ENCODE data around the gene NUB1.
A peak's percentile ranks its signal among the peaks of the same experiment; 100 is the strongest.

Gene NUB1

DNA sequence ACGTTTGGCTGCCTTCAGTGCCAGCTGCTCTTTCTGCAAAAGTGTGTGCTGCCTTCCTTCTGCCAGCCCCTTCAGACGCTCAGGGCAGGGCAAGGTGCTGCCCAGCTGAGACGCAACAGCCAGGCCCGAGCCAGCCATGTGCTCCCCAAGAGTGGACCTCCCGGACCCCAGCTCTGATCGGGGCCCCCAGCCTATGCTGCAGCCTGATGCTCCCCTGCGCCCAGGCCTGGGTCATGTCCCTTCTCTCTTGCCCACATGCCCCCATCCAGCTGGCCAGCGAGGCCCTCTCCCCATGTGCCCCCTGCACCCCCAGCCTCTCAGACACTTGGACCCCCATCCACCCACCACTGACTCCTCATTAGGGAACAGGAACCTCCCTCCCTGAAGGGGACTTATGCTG is 50.4 kb downstream of the NUB1 start:
- DNase-seq = no peak

DNA sequence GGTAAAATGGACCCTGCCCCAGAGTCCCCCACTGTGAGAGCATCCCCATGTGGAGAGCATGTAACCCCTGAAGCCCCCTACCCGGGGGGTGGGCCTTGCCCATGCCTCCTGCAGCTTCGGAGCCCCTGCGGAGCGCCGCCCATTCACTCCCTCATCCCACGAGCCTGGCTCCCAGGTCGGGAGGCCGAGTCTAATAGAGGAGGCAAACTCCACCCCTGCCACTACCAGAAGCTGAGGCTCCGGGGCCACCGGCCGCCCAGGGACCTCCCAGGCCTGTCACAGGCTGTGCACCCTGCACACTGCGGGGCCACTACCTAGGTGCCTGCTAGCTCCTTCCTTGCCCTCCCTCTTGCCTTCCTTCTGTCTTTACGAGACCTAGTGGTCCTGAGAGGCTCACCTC is 50.8 kb downstream of the NUB1 start:
- DNase-seq = no peak

DNA sequence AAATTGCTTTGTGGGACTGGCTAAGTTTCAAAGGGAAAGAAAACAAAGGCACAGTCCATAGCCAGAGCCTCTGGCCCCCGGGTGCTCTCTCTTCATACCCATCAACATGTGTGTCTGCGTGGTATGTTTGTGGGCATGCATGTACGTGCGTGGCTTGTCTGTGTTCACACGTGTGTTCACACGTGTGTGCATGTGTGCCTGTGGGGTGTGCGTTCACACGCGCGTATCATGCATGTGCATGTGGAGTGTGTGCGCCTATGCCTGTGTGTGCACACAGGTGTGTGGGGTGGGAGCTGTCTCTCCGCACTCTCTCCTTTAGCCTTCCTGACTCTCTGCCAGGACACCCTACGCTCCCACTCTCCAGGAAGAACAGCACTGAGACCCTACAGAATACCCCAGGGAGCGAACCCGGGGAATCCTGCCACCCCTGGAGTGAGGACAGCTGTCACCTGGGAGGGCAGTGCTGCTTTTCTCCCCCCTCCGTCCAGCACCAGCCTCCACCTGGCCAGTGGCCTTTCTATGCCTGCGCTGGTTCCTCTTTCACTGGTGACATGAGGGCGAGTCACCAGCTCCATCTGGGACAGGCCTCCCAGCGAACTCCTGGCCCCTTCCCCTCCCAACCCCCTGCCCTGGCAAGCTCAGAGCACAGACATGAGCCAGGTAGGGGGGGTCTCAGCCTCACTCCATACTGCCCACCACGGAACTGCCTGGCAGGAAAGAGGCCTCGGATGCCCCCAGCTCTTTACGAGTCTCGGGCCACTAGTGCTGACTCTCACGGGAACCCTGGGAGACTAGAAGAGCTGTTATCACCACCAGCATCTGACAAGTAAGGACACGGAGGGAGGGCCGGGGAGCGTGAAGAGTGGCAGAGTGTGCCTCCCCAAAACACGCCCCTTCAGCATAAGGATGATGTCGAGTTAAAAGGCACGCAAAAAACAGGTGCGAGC is 51.7 kb downstream of the NUB1 start:
- no peak for DNase-seq

DNA sequence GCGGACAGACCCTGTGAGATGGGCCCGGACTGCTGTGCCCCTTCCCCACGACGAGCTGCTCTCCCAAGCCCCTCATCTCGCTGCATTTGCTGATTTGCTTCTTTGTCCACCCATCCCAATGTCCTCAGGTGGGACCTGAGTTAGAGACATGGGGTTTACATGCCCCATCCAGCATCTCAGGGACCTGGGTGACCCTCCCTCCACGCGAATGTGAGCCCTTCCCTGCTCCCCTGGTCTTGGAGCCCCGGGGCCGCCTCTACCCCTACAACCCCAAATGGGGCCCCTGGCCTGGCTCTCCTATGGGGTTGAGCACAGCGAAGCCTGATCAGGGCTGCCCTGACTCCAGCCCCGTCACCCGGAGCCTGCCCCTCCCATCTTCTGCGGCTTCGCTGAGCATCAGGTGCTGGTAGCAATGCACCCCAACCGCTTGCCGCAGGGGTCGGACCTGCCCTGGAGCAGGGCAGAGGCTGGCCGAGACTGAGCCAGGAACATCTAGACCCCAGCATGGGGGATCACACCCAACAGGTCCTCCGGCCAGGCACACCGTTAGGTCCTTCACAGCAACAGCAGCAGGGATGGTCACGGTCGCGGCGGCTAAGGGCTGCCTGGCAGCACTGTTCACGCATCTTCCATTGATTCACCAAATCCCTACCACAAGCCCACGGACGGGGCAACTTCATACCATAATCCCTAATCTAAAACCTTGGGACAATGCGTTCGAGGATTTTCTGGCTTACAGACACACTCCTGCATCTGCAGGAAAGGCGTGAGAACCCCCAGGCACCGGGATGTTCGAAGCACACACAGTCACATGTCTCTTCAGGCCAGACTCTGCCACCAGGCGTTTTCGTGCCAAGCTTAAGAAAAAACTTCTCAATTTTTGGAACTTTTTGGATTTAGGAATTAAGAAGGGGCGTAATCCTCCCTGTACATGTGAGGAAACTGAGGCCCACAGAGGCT is 52.7 kb downstream of the NUB1 start:
- no peak for DNase-seq

DNA sequence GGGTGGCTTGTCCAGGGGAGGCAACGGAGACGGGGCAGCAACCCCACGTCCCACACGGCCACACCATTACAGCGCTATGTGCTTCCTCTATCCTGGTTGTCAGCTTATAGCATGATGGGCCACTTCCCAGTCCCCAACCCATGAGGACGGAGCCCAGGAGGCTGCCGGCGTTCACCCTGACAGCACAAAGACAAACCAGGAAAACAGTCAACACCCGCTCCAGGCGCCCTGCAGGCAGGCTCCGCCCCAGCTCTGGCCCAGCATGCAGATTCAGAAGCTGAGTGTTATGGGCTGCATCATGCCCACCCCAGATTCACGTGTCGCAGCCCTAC is 53.4 kb downstream of the NUB1 start:
- no peak for DNase-seq

DNA sequence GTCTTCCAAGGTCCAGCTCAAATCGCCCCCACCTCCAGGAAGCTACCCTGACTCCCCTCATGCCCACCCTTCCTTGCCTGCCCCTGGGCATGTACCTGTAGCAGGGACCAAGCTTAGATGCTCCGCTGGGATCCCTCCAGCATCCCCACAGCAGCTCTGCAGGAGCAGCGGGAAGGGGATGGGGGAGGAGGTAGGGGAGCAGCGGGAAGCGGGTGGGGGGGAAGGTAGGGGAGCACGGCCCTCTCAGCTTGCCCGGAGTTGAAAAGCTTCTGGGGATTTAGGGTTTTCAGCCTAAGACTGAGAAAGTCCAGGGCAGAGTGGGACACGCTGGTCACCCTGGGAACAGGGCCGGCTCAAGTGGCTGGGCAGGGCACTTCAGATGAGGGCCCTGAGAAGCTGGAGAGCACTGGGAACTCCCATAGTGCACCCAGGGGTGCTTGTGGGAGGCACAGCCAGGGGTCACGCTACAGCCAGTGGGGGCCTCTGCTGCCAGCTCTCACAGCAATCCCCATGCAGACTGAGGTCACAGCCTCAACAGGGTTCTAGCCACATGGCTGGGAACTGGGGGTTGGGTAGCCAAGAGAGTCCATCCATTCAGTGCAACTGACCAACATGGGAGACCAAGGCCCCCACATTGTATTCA is 54.8 kb downstream of the NUB1 start:
- no peak for DNase-seq

DNA sequence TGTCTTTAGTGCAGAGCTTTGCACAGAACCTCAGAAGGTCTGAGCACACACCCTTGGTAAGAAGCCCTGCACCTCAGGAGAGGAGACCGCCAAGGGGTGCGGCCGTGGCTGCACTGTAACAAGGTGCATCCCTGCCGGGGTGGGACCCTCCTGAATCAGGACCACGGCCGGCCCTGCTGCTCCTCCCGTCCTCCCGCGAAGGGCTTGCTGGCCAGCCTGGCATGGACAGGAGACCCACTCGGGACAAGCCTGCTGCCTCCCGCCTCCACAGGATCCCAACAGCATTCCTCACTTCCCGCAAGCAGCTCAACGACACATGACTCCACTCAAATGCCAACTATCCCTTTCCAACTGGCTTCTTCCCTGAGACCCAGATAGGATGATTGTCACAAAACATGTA is 55.4 kb downstream of the NUB1 start:
- no peak for DNase-seq

DNA sequence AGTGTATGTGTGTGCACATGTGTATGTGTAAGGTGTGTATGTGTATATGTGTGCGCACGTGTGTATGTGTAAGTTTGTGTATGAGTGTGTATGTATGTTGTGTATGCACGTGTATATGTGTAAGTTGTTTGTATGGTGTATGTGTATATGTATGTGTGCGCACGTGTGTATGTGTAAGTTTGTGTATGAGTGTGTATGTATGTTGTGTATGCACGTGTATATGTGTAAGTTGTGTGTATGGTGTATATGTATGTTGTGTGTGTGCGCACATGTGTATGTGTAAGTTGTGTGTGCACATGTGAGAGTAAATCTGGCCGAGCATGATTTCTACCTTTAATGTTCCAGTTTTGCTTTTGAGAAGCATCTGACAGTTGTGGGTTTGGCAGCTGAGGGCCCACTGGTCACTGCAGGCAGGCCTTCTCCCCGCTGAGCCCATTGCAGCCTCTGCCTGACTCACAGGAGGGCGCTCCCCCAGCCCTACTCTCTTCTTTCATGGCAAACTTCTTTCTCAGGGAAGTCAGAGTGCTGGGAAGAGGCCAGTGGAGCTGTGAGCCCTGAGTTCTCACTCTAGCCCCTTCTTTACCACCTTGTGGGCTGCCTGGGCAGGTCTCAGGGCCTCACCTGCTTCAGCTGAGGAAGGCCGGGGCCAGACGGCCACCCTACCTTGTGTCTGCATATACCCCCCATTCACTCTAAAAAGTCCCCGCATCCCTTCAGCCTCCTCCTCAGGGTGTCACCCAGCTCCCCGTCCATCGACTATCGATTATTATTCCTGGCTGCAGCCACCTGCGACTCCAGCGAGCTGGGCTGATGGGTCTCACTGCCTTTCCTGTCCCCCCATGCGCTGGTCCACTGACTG is 57.1 kb downstream of the NUB1 start:
- no peak for DNase-seq

DNA sequence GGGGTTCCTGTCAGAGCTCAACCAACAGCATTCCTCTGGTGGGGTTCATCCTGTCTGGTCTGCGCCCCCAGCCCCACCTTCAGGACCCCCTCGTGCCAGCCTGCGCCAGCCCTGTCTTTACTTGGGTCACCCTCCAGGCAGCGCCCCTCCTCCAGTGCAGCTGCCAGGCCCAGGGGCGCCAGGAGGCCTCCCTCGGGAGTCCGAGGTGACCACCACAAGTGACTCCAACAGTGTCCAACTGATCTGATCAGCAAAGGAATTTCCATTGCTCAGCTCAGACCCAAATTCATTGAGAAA is 57.6 kb downstream of the NUB1 start:
- DNase-seq = no peak

DNA sequence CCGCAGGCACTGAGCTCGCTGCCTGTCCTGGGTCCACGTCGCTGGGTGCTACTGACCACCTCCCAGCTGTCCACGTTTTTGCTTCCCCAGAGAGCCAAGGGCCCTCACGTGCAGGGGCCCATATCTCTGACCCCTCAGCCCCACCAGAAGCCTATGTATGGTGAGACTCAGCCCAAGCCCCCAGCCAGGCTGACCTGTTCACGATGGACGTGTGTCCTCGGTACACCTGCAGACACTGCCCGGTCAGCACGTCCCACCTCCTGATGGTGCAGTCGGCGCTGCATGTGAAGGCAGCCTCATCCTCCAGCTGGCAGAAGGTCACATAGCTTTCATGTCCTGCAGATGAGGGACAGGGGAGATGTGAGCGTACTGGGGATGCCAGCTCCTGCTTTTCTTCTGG is 58.3 kb downstream of the NUB1 start:
- no peak for DNase-seq

DNA sequence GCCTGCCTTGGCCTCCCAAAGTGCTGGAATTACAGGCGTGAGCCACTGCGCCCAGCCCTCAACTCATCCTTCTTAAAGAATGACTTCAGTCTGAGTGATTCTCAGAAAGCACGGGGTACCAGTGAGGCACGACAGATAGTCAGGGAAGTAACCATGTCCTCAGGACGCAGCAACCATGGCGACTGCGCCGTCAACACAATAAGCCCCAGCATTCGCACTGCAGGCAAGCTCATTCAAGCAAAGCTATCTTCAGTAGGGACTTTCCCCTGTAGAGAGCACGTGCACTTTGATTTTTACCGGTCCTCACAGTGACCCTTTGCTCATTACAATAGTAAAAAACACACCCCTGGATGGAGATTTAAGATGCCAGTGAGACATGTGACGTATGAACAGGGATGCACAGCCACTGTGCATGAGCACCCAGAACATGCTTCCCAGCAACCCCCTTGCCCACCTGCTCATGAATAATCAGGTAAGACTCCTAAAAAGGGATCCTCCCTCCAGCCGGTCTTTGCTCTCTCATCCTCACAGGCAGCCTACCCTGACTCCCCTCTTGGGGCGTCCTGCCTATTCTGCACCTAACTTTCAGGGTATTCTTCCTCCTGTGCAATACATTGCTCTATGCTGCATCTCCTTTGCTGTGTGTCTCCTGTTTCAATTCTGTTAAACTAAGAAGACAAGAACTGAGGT is 59.2 kb downstream of the NUB1 start:
- peak; percentile 17 for DNase-seq

DNA sequence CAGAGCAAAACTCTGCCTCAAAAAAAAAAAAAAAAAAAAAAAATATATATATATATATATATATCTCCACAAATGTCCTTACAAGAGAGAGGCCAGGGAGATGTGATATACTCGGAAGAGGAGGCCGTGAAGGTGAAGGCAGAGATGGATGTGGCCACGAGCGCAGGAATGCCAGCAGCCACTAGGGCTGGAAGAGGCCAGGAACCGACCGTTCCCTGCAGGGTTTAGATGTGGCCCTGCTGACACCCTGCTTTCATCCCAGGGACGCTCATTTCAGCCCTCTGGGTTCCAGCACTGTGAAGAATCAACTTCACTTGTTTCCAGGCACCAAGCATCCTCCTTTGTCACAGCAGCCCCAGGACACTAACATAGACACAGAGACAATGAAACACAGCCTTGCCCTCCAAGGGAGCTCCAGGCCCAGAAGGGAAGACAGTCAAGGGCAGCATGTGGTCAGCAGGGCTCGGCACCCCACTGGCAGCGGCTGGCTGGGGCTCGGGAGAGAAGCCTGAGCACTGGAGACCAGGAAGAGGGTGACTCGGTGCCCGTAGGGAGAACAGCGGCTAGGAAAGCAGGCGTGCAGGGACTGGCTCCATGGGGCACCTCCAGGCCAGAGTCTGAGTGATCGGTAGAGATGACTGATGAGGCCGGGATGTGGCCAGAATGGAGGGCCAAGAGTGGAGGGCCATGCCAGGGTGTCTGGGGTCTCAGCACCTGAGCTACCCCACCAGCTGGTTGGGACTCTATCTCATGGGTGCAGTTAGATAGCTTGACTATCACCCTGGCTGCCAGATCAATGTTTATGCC is 60.6 kb downstream of the NUB1 start:
- no peak for DNase-seq

DNA sequence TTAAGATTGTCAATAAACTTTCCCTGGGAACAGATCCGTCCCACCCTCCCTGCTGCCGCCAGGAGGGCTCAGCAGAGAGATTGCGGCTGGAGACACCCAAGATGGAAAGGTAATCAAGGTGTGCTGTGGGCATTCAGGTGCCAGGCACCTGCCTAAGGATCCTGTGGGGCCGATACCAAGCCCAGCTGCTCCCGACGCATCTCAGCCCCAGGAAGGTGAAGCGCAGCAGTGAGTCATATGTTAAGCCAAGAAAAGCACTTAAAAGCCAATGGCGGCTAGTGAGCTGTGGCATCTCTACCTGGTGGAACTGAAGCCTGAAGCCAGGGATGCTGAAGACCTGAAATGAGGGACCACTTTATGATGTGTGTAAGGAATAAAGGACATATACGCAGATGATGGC is 62.2 kb downstream of the NUB1 start:
- DNase-seq = no peak

DNA sequence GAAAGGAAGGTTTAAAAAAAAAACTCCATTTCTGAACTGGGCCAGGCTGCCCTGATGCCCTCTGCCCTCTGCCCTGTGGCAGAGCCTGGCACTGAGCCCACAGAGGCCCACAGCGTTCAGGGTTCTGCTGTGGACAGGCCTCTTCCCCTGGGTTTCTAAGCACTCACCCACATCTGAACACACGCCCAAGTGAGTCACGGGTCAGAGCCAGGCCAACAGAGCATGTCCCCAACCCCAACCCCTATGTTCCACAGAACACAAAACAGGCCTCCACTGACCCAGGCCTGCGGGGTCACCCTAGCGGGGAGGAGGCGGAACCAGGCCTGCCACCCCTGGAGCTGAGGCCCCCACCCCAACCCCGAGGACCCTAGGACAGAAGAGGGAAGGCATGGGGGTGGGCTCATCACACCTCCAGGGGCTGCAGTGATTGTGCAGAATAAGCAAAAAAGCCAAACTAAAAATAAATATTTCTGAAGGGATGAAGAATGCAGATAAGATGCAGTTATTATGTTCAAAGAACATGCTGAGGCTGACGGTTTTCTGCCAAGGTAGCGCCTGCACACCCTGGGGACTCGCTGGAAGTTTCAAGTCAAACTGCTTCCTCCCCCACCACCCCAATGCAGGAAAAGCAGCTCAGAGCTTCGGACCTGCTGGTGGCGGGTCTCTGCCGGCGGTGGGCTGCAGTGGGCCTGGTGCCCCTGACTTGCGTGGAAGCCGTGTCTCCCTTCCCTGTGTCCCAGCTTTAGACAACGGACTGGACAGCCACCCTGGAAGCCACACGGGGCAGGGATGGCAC is 62.8 kb downstream of the NUB1 start:
- no peak for DNase-seq

DNA sequence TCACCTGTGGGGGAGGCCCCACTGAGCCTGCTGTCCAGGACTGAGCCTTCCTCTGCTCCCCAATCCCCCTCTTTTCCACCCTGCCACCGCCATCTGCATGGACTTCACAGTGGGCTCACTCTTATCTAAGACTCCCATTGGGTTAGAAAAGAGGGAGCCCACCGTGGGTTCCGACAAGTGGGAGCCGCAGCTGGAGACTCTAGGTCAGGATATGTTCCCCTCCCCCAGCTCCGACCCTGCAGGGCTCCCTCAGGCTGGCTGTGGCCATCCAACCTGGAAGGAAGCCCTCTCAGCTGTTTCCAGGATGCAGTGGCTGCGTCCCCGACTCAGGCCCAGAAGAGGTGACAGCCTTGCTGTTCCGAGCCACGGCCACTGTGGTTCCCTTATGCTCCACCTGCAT is 63.4 kb downstream of the NUB1 start:
- DNase-seq = no peak

DNA sequence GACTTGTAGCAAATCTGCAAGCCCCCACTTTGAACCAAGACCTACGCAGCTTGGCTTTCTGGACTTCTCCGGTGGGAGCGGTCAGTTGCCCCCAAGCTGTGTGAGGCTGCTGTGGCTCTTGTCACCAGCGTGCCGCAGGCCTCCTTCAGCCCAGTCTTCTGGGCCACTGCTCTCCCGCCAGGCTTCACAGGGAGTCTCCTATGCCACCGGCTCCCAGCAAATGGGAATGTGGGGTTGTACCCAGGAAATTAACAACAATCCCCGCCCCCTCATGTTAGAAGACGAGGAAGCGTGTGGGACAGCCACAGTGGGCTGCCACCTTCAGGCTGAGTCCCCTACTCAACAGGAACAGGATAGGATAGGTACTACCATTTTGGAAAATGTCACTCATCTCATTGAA is 64.0 kb downstream of the NUB1 start:
- no peak for DNase-seq

DNA sequence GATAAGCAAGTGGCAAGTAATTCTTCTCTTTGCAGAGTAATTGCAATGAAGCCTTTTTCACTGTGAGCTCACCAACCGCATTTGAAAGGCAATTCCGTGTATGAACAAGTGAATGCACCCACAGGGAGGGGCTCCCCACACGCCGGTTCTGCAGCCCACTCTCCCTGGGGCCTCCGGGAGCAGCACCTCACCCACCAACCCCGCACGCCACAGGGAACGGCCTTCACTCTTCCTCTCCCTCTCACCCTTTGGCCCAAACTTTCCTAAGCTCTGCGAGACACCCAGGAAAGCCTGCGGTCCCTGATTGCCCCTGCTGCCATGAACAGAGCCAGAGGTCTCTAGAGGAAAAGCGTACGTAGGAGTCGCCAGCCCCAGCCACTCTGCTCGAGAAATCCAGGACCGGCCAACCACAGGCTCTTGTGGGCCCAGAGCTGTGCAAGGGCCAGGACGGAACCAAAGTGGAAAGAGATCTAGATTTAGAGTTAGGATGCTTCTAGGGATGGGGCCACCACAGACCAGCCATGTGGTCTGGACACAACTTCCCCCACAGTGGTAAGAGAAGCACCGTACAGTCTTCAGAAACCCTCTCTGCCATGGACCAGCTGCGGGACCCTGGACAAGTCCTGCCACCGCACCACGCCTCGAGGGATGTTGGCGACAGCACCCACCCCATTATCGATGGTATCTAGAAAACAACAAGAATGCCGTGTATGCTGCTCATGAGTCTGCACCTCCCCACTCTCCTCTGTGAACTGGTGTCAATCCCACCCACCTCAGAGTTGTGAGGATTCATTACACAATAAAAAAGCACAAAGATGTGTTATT is 64.7 kb downstream of the NUB1 start:
- no peak for DNase-seq

DNA sequence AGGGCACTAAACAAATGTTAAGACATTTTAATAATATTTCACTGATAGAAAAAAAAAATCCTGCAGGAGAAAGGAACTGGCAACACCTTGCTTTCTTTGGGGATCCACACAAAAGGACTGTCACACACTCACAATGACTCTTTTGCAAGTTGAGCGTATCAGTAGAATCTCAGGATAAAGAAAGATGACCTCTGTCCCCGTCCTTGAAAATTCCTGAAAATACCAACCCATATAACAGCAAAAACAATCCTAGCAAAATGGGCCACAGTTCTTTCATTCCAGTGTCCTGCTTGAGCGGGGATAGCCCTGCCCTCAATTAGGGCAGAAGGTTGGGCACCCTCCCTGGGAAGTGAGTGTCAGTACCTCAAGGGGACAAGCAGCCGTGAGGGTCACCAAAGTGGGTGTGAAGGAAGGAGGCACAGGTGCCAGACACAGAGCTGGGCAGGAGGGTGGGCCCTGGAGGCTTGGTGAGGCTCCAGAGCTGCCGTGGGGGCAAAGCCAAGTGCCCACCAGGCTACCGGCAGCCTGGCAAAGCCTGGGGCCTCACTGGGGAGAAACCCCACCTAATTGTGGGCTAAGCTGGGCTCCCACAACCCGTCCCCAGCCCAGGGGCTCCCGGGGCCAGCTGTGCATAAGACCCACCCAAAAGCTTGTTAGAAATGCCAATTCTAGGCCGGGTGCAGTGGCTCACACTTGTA is 65.4 kb downstream of the NUB1 start:
- no peak for DNase-seq

DNA sequence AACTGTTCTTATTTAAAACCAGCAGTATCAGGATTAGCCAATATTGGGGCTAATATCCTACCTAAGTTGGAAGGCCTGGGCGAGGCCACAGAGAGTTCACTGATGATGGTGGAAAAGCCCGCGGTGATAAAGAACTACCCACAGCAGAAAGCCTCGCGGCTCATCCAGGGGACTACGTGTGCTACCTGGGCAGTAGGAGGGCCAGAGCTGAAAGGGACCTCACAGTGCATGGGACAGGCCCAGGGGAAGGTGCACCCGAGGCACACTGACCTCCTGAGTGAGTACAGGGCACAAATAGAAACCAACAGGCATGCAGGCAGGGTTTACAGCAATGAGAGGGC is 66.9 kb downstream of the NUB1 start:
- DNase-seq = no peak

Measured in NCI-H82 (cell line).